ENCODE data around the gene RPS25.

RPS25 gene

GRCh38 chr11:119018074-119018938, at the start of gene RPS25, which contains the start of gene TRAPPC4:
Gene RPS25, minus strand, starts transcription at chr11:119018343. Its CDS starts 59 bp downstream, at chr11:119018284.
Gene TRAPPC4, plus strand, starts transcription at chr11:119018766. Its CDS starts 30 bp downstream, at chr11:119018796.
- TF ChIP-seq EZH2phosphoT487 (IDR thresholded peaks at IDR 0.05; ENCODE audit: borderline replicate concordance), result no peak
- TF ChIP-seq CTCF (conservative IDR thresholded peaks at IDR 0.05; ENCODE audit: low read length), result no peak
- peaks cover 53% of the 10 kb centered on the region for H4K20me1 ChIP-seq (ENCODE audit: insufficient read depth, low read length, poor library complexity, severe bottlenecking)
- no peaks in the 10 kb centered on the region for H3K9me2 ChIP-seq (replicated peaks; ENCODE audit: low read depth, low read length)
- H3K9me3 ChIP-seq (ENCODE audit: insufficient read depth, low read depth, low read length), result no peaks in the 10 kb centered on the region
- H3K4me1 ChIP-seq (ENCODE audit: insufficient read depth, low read length, poor library complexity, severe bottlenecking), result peaks cover 27% of the 10 kb centered on the region
- H3F3A ChIP-seq (ENCODE audit: low read depth), result no peaks in the 10 kb centered on the region
- peak within 1 kb of the TSS; percentile 96 for H3K9ac ChIP-seq (ENCODE audit: low read depth, low read length, poor library complexity, severe bottlenecking)
- peaks cover 33% of the 10 kb centered on the region for H3K36me3 ChIP-seq (ENCODE audit: insufficient read depth, low read length)
- H3K4me3 ChIP-seq (ENCODE audit: low read length, poor library complexity, severe bottlenecking), result peak within 1 kb of the TSS; percentile 93
- H3K4me2 ChIP-seq (ENCODE audit: low read depth, low read length, poor library complexity, severe bottlenecking), result peak within 1 kb of the TSS; percentile 92
- peak within 1 kb of the TSS; percentile 94 for H2AFZ ChIP-seq (ENCODE audit: low read length)
- H3K79me2 ChIP-seq (ENCODE audit: insufficient read depth, low read length), result peaks cover 88% of the 10 kb centered on the region
- no peaks in the 10 kb centered on the region for H3K27me3 ChIP-seq (ENCODE audit: insufficient read depth, low read length, poor library complexity, severe bottlenecking)

- peaks cover 10% of the 10 kb centered on the region; the same call in 1 of the 2 replicates for H3K36me3 ChIP-seq (ENCODE audit: insufficient read depth, low read length)
- peak within 1 kb of the TSS; percentile 82 for H3K9ac ChIP-seq (ENCODE audit: low read depth, low read length, poor library complexity, severe bottlenecking)
- H3K9me3 ChIP-seq (ENCODE audit: insufficient read depth, low read depth, low read length), result no peaks in the 10 kb centered on the region
- H3F3A ChIP-seq (ENCODE audit: low read depth), result no peaks in the 10 kb centered on the region
- H3K4me3 ChIP-seq (ENCODE audit: low read length, poor library complexity, severe bottlenecking), result peak within 1 kb of the TSS; percentile 85
- peaks cover 22% of the 10 kb centered on the region for H3K79me2 ChIP-seq (ENCODE audit: insufficient read depth, low read length)
- H3K4me2 ChIP-seq (ENCODE audit: low read depth, low read length, poor library complexity, severe bottlenecking), result peak within 1 kb of the TSS; percentile 85
- no peaks in the 10 kb centered on the region for H3K27me3 ChIP-seq (ENCODE audit: insufficient read depth, low read length, poor library complexity, severe bottlenecking)
- H4K20me1 ChIP-seq (ENCODE audit: insufficient read depth, low read length, poor library complexity, severe bottlenecking), result no peaks in the 10 kb centered on the region
- no peaks in the 10 kb centered on the region for H3K9me2 ChIP-seq (replicated peaks; ENCODE audit: low read depth, low read length)
- H2AFZ ChIP-seq (ENCODE audit: low read length), result peak within 1 kb of the TSS; percentile 91
- no peak for TF ChIP-seq CTCF (conservative IDR thresholded peaks at IDR 0.05; ENCODE audit: low read length)
- no peak for TF ChIP-seq EZH2phosphoT487 (IDR thresholded peaks at IDR 0.05; ENCODE audit: borderline replicate concordance)
- peaks cover 20% of the 10 kb centered on the region for H3K4me1 ChIP-seq (ENCODE audit: insufficient read depth, low read length, poor library complexity, severe bottlenecking)
Observed at GRCh38 chr11:119067371-119068222, 49.5 kb upstream of the RPS25 start, which contains the start of gene VPS11. Gene VPS11, plus strand, starts transcription at chr11:119067818. Its CDS starts 6 bp downstream, at chr11:119067824.

- peaks cover 20% of the 10 kb centered on the region for H3K4me1 ChIP-seq (ENCODE audit: insufficient read depth, low read length, poor library complexity, severe bottlenecking)
- H3K79me2 ChIP-seq (ENCODE audit: insufficient read depth, low read length), result peaks cover 22% of the 10 kb centered on the region
- H3K9ac ChIP-seq (ENCODE audit: low read depth, low read length, poor library complexity, severe bottlenecking), result no peak overlapping the region
- H3K36me3 ChIP-seq (ENCODE audit: insufficient read depth, low read length), result no peaks in the 10 kb centered on the region
- H3F3A ChIP-seq (ENCODE audit: low read depth), result no peaks in the 10 kb centered on the region
- TF ChIP-seq CTCF (conservative IDR thresholded peaks at IDR 0.05; ENCODE audit: low read length) (peak; percentile 72), EZH2phosphoT487 (IDR thresholded peaks at IDR 0.05; ENCODE audit: borderline replicate concordance) (no peak)
- no peak overlapping the region for H3K4me3 ChIP-seq (ENCODE audit: low read length, poor library complexity, severe bottlenecking)
- H3K27me3 ChIP-seq (ENCODE audit: insufficient read depth, low read length, poor library complexity, severe bottlenecking), result no peaks in the 10 kb centered on the region
- no peaks in the 10 kb centered on the region for H4K20me1 ChIP-seq (ENCODE audit: insufficient read depth, low read length, poor library complexity, severe bottlenecking)
- H2AFZ ChIP-seq (ENCODE audit: low read length), result no peak overlapping the region
- H3K9me3 ChIP-seq (ENCODE audit: insufficient read depth, low read depth, low read length), result no peaks in the 10 kb centered on the region
- peak overlapping the region; percentile 29 for H3K4me2 ChIP-seq (ENCODE audit: low read depth, low read length, poor library complexity, severe bottlenecking)
- H3K9me2 ChIP-seq (replicated peaks; ENCODE audit: low read depth, low read length), result no peaks in the 10 kb centered on the region
Observed at GRCh38 chr11:119065369-119065768, 47.2 kb upstream of the RPS25 start.
